Activated T-helper 1 cell treated with anti-CD3 and anti-CD28 coated beads, Interleukin-12 subunit alpha, Interleukin-12 subunit beta, Interleukin-2, Interleukin-4 antibody, amounts not matched to agents 30 ng/mL and 10 ng/mL and 1 ng/mL, durations not matched to agents 14 hours and 24 hours and 36 hours (primary cell): Measurements from ENCODE around the gene CMTM1. TPM values are rescaled to one million over a fixed set of nuclear protein-coding genes. Genes with fewer than 3 reads are reported as not detected.

Source experiments
- DNase-seq: peaks from one replicate; pipeline ENCODE4 v3.0.0; 2021; ENCODE audit warnings: low spot score
- H3K27ac Mint-ChIP-seq: one replicate; pipeline ENCODE4 v1.8.0; 2021; ENCODE audit warnings: mild to moderate bottlenecking, mixed read lengths
- H3K27me3 Mint-ChIP-seq: one replicate; pipeline ENCODE4 v1.8.0; 2022; ENCODE audit warnings: mild to moderate bottlenecking, moderate library complexity, mixed read lengths; ENCODE audit not compliant: insufficient read depth
- H3K36me3 Mint-ChIP-seq: one replicate; pipeline ENCODE4 v1.8.0; 2021; ENCODE audit warnings: low read depth, mixed read lengths
- H3K4me1 Mint-ChIP-seq: one replicate; pipeline ENCODE4 v1.8.0; 2021; ENCODE audit warnings: low read depth, mixed read lengths
- H3K4me3 Mint-ChIP-seq: one replicate; pipeline ENCODE4 v1.8.0; 2021; ENCODE audit warnings: mild to moderate bottlenecking, moderate library complexity, mixed read lengths
- H3K9me3 Mint-ChIP-seq: one replicate; pipeline ENCODE4 v1.8.0; 2021; ENCODE audit warnings: mixed read lengths
- intact Hi-C: fragments of 100-400 bp; cut with micrococcal nuclease; formaldehyde crosslinking; loops from one replicate; pipeline ENCODE4 v1.15.1; 2024
- total RNA-seq: library from RNA; stranded (reverse); gene quantifications from 2 replicates; pipeline ENCODE4 v1.2.3, GENCODE V29; 2022

CMTM1 gene
- total RNA-seq, 1 donor from 2014 or later = 13.9 TPM

- Mint-ChIP-seq H3K9me3 (no peaks in the 10 kb centered on the region), H3K4me3 (peak overlapping the region; percentile 52), H3K4me1 (peaks cover 90% of the 10 kb centered on the region), H3K27me3 (peaks cover 2% of the 10 kb centered on the region), H3K27ac (peak overlapping the region; percentile 91), H3K36me3 (peaks cover 15% of the 10 kb centered on the region)
- peak; percentile 53 for DNase-seq
- intact Hi-C loops = loop anchor here (5.0 kb wide), 1 partner anchor 228 kb away; the partner anchor contains the start of gene DYNC1LI2
These were observed 42.3 kb upstream of the CMTM1 start for GRCh38 chr16:66523861-66524354.

- intact Hi-C loops = loop anchor here (1.0 to 5.0 kb wide), 2 partner anchors 7 to 228 kb away; partner anchors contain the start of gene DYNC1LI2
- Mint-ChIP-seq H3K4me1 (peaks cover 89% of the 10 kb centered on the region), H3K27ac (peak overlapping the region; percentile 91), H3K27me3 (peaks cover 2% of the 10 kb centered on the region), H3K36me3 (peaks cover 16% of the 10 kb centered on the region), H3K4me3 (peak overlapping the region; percentile 39), H3K9me3 (no peaks in the 10 kb centered on the region)
- DNase-seq = no peak
These were observed 41.6 kb upstream of the CMTM1 start for GRCh38 chr16:66524601-66525164.

- Mint-ChIP-seq H3K4me3 (no peak overlapping the region), H3K9me3 (no peaks in the 10 kb centered on the region), H3K27me3 (peaks cover 2% of the 10 kb centered on the region), H3K27ac (peak overlapping the region; percentile 61), H3K4me1 (peaks cover 87% of the 10 kb centered on the region), H3K36me3 (peaks cover 15% of the 10 kb centered on the region)
- no peak for DNase-seq
- intact Hi-C loops = loop anchor here (1.0 kb wide), 1 partner anchor 8 kb away; no protein-coding TSS in a partner anchor
These were observed 40.7 kb upstream of the CMTM1 start for GRCh38 chr16:66525396-66526180.

DNA sequence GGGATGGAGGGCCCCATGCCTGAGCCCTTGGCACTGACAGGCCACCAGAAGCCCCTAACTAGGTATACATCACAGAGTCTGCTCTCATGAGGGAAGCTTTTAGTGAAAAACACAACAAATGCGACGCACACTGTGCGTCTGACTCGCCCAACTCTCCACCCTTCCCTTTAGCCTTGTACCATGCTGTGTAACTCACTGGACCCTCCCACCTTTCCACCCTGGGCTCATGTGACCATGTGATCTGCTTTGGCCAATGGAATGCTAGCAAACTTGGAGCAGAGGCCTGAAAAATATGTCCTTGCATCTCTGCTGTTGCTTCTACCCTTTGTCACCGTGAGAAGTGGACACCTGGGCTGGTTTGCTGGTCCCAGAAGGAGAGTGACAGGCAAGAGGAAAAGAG lies 37.9 kb upstream of the CMTM1 start:
- Mint-ChIP-seq H3K27me3 (no peaks in the 10 kb centered on the region), H3K36me3 (peaks cover 18% of the 10 kb centered on the region), H3K4me3 (no peak overlapping the region), H3K9me3 (no peaks in the 10 kb centered on the region), H3K27ac (no peak overlapping the region), H3K4me1 (peaks cover 60% of the 10 kb centered on the region)
- intact Hi-C loops = no loop called here
- no peak for DNase-seq

- H3K27ac Mint-ChIP-seq = peak overlapping the region; percentile 4
- no peak for DNase-seq
- peaks cover 20% of the 10 kb centered on the region for H3K36me3 Mint-ChIP-seq
- peaks cover 50% of the 10 kb centered on the region for H3K4me1 Mint-ChIP-seq
- no peaks in the 10 kb centered on the region for H3K27me3 Mint-ChIP-seq
- intact Hi-C loops = no loop called here
- no peaks in the 10 kb centered on the region for H3K9me3 Mint-ChIP-seq
- no peak overlapping the region for H3K4me3 Mint-ChIP-seq
These were observed 36.8 kb upstream of the CMTM1 start for GRCh38 chr16:66529475-66529874.

- Mint-ChIP-seq H3K27ac (no peak overlapping the region), H3K4me3 (no peak overlapping the region), H3K9me3 (no peaks in the 10 kb centered on the region), H3K27me3 (no peaks in the 10 kb centered on the region), H3K36me3 (peaks cover 20% of the 10 kb centered on the region), H3K4me1 (peaks cover 35% of the 10 kb centered on the region)
- intact Hi-C loops = no loop called here
- DNase-seq = no peak
These were observed 31.9 kb upstream of the CMTM1 start for GRCh38 chr16:66534376-66534799.

DNA sequence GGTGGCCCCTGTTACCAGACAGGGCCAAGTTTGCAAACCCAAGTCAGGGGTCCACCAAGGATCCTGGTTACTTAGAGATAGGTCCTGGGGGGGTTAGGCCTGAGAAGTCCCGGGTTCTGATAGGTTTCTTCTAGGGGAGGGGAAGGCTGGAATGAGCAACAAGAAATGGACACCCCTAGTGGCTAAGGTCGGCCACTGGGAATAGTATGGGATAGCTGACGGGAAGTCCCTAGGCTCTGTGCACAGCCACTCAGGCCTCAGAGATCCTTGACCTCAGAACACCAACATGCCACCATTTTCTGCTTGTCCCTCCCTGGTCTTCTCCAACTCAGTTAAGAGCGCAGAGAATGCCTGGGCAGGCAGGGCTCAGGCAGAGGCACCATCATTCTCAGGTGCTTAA lies 29.7 kb upstream of the CMTM1 start:
- no peak overlapping the region for H3K27ac Mint-ChIP-seq
- H3K4me1 Mint-ChIP-seq = peaks cover 40% of the 10 kb centered on the region
- peaks cover 17% of the 10 kb centered on the region for H3K36me3 Mint-ChIP-seq
- DNase-seq = no peak
- intact Hi-C loops = no loop called here
- H3K9me3 Mint-ChIP-seq = no peaks in the 10 kb centered on the region
- no peak overlapping the region for H3K4me3 Mint-ChIP-seq
- no peaks in the 10 kb centered on the region for H3K27me3 Mint-ChIP-seq

GRCh38 chr16:66537236-66537635 lies 29.0 kb upstream of the CMTM1 start:
- H3K9me3 Mint-ChIP-seq = no peaks in the 10 kb centered on the region
- intact Hi-C loops = no loop called here
- H3K4me1 Mint-ChIP-seq = peaks cover 47% of the 10 kb centered on the region
- no peaks in the 10 kb centered on the region for H3K27me3 Mint-ChIP-seq
- H3K27ac Mint-ChIP-seq = no peak overlapping the region
- peaks cover 24% of the 10 kb centered on the region for H3K36me3 Mint-ChIP-seq
- H3K4me3 Mint-ChIP-seq = no peak overlapping the region
- DNase-seq = no peak

- intact Hi-C loops = no loop called here
- H3K27ac Mint-ChIP-seq = peak overlapping the region; percentile 63
- no peaks in the 10 kb centered on the region for H3K27me3 Mint-ChIP-seq
- peaks cover 51% of the 10 kb centered on the region for H3K4me1 Mint-ChIP-seq
- peaks cover 24% of the 10 kb centered on the region for H3K36me3 Mint-ChIP-seq
- no peak for DNase-seq
- H3K9me3 Mint-ChIP-seq = no peaks in the 10 kb centered on the region
- H3K4me3 Mint-ChIP-seq = peak overlapping the region; percentile 25
These were observed 27.3 kb upstream of the CMTM1 start for GRCh38 chr16:66538910-66539309.

DNA sequence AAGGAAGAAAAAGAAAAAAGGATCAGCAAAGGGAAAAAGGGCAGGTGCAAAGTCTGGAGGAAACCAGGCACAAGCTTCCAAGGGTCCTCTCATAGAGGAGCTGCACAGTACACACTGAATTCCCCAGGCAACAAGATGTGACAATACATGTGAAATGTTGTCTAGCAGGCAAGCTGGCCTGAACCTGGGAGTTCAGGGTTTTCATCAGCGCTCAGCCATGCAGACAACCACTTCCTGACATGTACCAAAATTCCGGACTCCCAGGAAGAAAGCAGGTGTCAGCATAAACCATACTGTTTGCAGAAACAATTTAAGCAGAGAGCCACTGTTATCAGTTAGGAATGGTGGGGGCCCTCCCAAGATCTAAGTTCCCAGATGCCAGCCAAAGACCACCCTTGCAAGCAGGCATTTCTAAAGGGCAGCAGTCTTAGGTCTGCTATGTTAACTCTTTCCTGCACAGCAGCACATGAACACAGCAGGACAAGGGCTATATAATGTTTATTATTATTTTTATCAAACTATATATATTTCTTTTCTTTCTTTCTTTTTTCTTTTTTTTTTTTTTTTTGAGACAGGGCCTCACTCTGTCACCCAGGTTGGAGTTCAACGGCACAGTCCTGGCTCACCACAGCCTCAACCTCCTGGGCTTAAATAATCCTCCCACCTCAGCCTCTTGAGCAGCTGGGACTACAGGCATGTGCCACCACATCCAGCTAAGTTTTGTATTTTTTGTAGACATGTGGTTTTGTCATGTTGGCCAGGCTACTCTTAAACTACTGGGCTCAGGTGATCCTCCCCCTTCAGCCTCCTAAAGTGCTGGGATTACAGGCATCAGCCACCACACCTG lies 26.4 kb upstream of the CMTM1 start:
- Mint-ChIP-seq H3K4me3 (peak overlapping the region; percentile 20), H3K9me3 (no peaks in the 10 kb centered on the region), H3K36me3 (peaks cover 21% of the 10 kb centered on the region), H3K27ac (peak overlapping the region; percentile 43), H3K27me3 (no peaks in the 10 kb centered on the region), H3K4me1 (peaks cover 57% of the 10 kb centered on the region)
- intact Hi-C loops = no loop called here
- no peak for DNase-seq

- intact Hi-C loops = no loop called here
- DNase-seq = no peak
- Mint-ChIP-seq H3K4me3 (no peak overlapping the region), H3K27me3 (no peaks in the 10 kb centered on the region), H3K4me1 (peaks cover 57% of the 10 kb centered on the region), H3K9me3 (no peaks in the 10 kb centered on the region), H3K27ac (no peak overlapping the region), H3K36me3 (peaks cover 22% of the 10 kb centered on the region)
These were observed 24.6 kb upstream of the CMTM1 start for GRCh38 chr16:66541388-66542355.

- Mint-ChIP-seq H3K36me3 (peaks cover 21% of the 10 kb centered on the region), H3K27ac (no peak overlapping the region), H3K27me3 (no peaks in the 10 kb centered on the region), H3K9me3 (no peaks in the 10 kb centered on the region), H3K4me3 (no peak overlapping the region), H3K4me1 (peaks cover 53% of the 10 kb centered on the region)
- no peak for DNase-seq
- intact Hi-C loops = no loop called here
These were observed 23.8 kb upstream of the CMTM1 start for GRCh38 chr16:66542396-66542795.
